ENCODE data around the gene ADAMTS13.

Gene ADAMTS13

DNA sequence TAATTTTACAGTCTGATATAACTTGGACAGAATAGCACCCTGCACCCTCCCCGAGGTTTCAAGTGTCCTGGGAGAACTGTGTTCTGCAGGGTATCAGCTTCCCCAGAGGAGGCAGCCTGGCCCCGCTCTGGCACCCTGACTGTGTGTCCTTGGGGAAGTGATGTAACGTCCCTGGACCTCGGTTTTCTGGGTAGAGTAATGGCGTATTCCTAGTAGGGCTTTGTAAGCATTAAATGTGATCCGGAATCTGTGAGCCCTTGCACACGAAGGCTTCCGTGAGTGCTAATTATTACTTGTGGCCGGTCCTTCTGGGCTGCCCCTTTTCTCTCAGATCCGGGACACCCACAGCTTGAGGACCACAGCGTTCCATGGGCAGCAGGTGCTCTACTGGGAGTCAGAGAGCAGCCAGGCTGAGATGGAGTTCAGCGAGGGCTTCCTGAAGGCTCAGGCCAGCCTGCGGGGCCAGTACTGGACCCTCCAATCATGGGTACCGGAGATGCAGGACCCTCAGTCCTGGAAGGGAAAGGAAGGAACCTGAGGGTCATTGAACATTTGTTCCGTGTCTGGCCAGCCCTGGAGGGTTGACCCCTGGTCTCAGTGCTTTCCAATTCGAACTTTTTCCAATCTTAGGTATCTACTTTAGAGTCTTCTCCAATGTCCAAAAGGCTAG is 36.6 kb downstream of the ADAMTS13 start:
- peak overlapping the region; percentile 62 for H3K4me3 ChIP-seq (ENCODE audit: low read length)
- no peak for DNase-seq (ENCODE audit: low read depth)
- TF ChIP-seq, protein P1, sequence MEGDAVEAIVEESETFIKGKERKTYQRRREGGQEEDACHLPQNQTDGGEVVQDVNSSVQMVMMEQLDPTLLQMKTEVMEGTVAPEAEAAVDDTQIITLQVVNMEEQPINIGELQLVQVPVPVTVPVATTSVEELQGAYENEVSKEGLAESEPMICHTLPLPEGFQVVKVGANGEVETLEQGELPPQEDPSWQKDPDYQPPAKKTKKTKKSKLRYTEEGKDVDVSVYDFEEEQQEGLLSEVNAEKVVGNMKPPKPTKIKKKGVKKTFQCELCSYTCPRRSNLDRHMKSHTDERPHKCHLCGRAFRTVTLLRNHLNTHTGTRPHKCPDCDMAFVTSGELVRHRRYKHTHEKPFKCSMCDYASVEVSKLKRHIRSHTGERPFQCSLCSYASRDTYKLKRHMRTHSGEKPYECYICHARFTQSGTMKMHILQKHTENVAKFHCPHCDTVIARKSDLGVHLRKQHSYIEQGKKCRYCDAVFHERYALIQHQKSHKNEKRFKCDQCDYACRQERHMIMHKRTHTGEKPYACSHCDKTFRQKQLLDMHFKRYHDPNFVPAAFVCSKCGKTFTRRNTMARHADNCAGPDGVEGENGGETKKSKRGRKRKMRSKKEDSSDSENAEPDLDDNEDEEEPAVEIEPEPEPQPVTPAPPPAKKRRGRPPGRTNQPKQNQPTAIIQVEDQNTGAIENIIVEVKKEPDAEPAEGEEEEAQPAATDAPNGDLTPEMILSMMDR (conservative IDR thresholded peaks at IDR 0.05; ENCODE audit: low read depth, low read length), result no peak

DNA sequence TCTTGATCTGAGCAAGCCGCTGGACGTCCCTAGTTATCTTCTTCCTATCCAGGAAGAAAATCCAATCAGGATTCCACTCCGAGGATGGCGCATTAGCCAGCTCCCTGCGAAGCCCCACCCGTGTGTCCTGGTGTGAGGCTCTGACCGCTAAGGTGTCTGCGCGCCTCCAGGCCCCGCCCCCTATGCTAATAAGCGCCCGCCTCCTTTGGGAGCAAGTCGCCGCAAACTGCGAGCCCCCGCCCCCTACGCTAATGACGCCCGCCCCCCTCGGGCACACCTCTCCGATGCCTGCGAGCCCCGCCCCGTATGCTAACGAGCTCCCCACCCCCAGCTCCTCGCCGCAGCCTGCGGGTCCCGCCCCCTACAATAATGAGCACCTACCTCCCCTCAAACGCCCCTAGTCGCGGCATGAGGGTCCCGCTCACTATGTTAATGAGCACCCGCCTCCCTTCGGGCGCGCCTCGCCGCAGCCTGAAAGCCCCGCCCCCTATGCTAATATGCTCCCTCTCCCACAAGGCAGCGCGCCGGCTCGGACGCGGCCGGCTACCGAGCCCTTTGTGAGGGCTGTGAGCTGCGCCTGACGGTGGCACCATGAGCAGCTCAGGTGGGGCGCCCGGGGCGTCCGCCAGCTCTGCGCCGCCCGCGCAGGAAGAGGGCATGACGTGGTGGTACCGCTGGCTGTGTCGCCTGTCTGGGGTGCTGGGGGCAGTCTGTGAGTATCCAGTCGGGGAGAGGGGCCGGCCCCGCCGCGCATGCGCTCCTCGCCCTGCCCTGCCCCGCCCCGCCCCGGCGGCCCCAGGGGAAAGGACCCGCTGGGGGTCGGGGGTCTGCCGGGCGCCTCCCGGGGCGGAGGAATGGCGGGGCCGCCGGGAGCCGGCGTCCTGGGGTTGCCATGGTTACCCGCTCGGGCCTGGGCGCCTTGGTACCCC is 37.6 kb downstream of the ADAMTS13 start, which contains the start of gene CACFD1:
Gene CACFD1 (plus strand): TSS at position 503 of the 929 bp plus-strand sequence. CDS start 89 bp downstream, at position 592.
- TF ChIP-seq, protein P1 (conservative IDR thresholded peaks at IDR 0.05; ENCODE audit: low read depth, low read length), result no peak
- H3K4me3 ChIP-seq (ENCODE audit: low read length), result peak within 1 kb of the TSS; percentile 62
- peak; percentile 76 for DNase-seq (ENCODE audit: low read depth)

DNA sequence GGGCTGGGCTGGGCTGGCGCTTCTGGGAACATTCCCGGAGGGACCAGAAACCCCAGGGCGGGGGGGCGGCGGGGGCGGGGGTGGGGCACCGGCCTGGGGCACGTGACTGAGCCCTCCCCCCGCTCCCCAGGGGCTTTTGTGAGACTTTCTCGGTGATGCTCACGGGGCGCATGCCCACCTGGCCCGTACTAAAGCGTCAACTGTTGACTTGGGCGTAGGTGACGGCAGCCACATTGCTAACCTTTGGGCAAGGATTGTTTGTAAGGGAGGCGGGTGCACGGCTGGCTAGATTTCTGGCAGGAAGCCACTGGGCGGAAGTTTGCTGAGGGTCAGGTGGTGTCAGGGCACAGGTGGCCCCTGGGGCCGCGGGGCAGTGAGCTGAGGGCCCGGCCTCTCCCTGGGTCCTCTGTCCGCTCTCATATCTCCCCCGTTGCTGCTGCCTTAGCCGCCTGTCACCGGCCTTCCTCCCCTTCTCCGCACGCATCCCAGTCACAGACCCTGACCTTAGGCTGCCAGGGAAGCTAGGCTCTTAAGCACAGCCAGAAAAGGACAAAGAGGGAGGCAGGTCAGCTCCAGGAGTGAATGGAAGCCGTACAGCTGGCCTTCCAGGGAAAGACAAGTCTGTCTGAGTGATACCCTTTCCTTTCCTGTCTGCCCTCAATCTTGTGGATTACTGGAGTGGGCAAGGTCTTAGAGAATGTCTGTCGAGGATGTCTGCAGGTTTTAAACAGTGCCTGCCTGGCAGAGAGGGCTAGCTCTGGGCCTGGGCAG is 38.4 kb downstream of the ADAMTS13 start:
- TF ChIP-seq, protein P1 (conservative IDR thresholded peaks at IDR 0.05; ENCODE audit: low read depth, low read length), result no peak
- DNase-seq (ENCODE audit: low read depth), result no peak
- H3K4me3 ChIP-seq (ENCODE audit: low read length), result peak overlapping the region; percentile 62

DNA sequence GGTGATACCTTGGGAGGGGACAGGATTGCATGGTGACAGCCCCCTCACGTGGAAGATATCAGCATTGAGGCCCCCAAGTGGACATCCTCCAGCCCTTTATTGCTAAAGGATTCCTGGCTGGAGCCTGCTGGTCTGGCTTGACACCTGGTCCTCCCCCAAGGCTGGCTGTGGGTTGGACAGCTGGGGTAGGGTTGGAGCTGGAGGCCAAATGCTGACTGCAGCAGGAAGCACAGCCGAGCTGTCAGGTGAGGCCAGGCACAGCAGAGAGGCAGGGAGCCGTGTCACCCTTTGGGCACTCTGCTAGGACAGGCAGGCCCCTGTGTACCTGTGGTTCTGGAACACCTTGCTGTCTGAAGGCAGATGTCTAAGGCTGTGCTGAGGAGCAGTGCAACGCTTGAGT is 39.8 kb downstream of the ADAMTS13 start:
- H3K4me3 ChIP-seq (ENCODE audit: low read length), result no peak overlapping the region
- TF ChIP-seq, protein P1 (conservative IDR thresholded peaks at IDR 0.05; ENCODE audit: low read depth, low read length), result no peak
- no peak for DNase-seq (ENCODE audit: low read depth)

DNA sequence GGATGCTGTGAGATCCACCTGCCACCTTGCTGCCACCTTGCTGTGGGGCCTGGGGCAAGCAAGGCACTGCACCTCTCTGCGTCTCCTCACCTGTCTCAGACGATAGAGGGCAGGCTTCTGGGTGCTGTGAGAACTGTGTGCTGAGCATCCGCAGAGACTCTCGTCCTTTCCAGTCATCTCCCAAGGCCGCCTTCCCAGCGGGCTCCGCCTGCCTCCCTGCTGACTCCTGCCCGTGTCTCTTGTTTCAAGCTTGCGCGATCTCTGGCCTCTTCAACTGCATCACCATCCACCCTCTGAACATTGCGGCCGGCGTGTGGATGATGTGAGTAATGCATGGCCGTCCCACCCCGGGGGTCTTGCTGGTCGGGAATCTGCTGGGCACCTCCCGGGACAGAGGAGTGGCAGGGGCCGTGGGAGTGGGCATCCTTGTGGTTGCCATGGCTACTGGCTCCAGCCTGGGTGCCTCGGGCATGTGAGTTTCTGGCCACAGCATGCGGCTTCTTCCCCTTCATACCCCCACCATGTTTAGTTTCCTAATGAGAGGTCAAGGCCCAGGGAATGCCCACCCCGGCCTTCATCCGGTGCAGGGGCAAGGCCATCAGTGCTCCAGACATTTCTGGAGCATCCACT is 41.2 kb downstream of the ADAMTS13 start:
- TF ChIP-seq, protein P1 (conservative IDR thresholded peaks at IDR 0.05; ENCODE audit: low read depth, low read length), result peak; percentile 35
- H3K4me3 ChIP-seq (ENCODE audit: low read length), result no peak overlapping the region
- DNase-seq (ENCODE audit: low read depth), result no peak

DNA sequence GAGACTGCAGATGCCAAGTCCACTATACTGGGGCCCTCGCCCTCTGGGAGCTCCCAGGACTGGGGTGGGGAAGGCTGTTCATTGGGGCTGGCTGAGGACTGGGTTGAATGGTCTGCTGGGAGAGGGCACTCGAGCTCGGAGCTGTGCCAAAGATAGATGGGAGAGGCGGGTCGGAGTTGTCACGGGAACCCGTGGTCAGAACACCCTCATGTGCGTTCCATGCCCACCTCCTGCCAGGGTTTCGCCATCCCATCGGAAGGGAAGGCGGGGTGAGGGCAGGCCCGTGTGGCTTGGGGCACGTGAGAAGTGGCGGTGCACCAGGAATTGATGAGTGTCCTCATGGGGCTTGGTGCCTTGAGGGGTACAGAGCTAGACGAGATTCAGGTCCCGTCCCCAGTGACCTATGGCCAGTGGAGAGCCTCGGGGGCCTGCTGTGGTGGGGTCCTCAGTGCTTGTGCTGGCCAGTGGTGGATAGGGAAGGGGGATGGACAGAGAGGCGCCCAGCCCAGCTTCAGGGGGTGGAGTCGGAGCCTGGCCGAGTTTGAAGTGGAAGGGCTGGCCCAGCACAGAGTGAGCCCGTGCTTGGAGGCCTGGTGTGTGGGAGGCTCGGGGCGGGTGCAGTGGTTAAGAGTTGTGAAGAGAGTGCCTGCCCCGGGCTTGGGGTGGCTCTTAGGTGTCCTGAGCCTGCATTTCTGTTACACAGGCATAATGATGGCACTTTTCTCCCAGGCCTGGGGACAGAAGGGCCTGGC is 41.9 kb downstream of the ADAMTS13 start:
- H3K4me3 ChIP-seq (ENCODE audit: low read length), result no peak overlapping the region

More for the DNA sequence above, 41.9 kb downstream of the ADAMTS13 start:
- TF ChIP-seq, protein P1 (conservative IDR thresholded peaks at IDR 0.05; ENCODE audit: low read depth, low read length), result no peak
- DNase-seq (ENCODE audit: low read depth), result no peak

Data from retinal pigment epithelial cell (primary cell).